Mammary epithelial cell (primary cell): Measurements from ENCODE around the gene STRN3.

Experiments
- CTCF ChIP-seq, 2 donors: IDR thresholded peaks in 1 of 2; conservative IDR thresholded peaks in 1 of 2; 2 replicates each; pipeline ENCODE4 v1.5.1; 2011 to 2012; ENCODE audit warnings: inconsistent platforms in 2 of 2, low read length in 2 of 2, mild to moderate bottlenecking in 2 of 2, control low read depth in 1 of 2, low read depth in 1 of 2; ENCODE audit not compliant: insufficient read depth in 1 of 2; ENCODE audit errors: extremely low read depth in 1 of 2
- EZH2 ChIP-seq: IDR thresholded peaks from 2 replicates; pipeline ENCODE4 v1.6.1; 2012; ENCODE audit warnings: low read length, inconsistent platforms, borderline replicate concordance

GRCh38 chr14:30872602-30873001 is 153.6 kb downstream of the STRN3 start:
- TF ChIP-seq EZH2 (no peak), CTCF (conservative IDR thresholded peaks at IDR 0.05 in 1 of 2, IDR thresholded peaks at IDR 0.05 in 1 of 2; ENCODE audit: extremely low read depth in 1 of 2, insufficient read depth in 1 of 2, low read depth in 1 of 2, low read length in 2 of 2) (no peak)
